ENCODE results near the gene EFHC1. TPM values are rescaled to one million over a fixed set of nuclear protein-coding genes. Genes with fewer than 3 reads are reported as not detected.
A peak's percentile ranks its signal among the peaks of the same experiment; 100 is the strongest.

EFHC1 gene
- total RNA-seq, 6 donors from 2014 or later = 16.2 to 96.4 (median 21.6) TPM

DNA sequence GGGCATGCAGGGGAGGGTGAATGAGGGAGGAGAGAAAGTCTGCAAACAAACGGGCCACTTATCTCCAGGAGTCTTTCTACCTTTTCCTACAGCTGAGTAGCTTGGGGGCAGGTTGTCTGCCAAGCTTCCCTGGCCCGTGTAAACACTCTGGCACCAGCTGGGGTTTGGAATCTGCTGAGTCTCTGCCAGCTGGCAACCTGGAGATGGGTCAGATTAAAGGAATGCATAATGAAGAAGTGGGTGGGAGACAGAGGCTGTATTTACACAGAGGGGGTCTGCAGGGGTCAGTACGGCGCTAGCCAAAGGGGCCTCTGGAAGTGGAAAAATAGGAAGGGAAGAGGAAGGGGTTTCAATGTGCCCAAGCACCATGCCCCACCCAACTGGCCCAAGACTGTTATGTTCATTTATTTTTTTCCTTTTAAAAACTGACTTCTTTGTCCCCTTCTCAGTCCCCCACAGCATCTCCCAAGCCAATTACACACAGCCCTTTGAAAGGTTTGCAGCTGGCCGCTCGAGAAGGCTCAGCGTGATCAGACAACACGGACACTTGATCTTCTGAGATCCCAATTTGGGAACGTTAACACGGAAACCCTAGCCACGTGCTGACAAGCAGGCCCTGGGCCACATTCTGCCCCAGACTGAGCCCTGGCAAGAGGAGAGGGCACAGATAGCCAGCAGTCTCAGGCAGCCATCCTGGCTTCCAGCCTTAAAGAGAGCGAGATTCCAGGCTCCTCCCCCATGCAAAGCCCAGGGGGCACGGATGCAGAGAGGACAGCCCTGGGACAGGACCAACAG, 131.5 kb downstream of the EFHC1 start:
- Histone ChIP-seq H3K4me1 (peaks cover 25 to 60% (median 47%) of the 10 kb centered on the region in 4 donors), H3K9me3 (no peaks in the 10 kb centered on the region), H3K4me3 (no peak overlapping the region), H3K27ac (peak overlapping the region; percentile 16 to 67 (median 57)), H3K27me3 (no peaks in the 10 kb centered on the region), H3K36me3 (no peaks in the 10 kb centered on the region)
- ATAC-seq (ENCODE audit: low FRiP score in 2 of 2) (peak; percentile 55 to 68), DNase-seq (peak in 1 of 2 donors; percentile 52)
- 34 to 37% methylated on average over 13 of the region's 13 CpGs for WGBS, 2 donors
- no peak for TF ChIP-seq POLR2AphosphoS5 (IDR thresholded peaks at IDR 0.05)
- TF ChIP-seq POLR2A (IDR thresholded peaks at IDR 0.05) = no peak

DNA sequence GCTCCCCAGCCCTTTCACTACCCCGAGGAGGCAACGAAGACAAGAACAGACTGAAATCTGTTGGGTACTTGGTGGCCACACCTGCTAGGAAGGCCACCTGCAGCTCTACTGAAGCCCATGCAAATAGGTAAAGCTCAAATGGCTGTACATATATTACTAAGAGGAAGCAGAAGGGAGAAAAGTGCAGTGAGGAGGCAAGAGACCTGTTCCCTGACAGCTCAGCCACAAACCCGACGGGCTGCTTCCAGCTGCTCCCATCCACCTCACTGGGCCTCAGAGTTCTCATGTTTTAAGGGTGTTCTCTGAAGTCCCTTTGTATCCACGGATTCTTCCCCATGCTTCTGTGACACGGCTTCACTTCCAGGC, 132.1 kb downstream of the EFHC1 start:
- TF ChIP-seq EP300 (IDR thresholded peaks at IDR 0.05) = no peak
- no peak for TF ChIP-seq POLR2AphosphoS5 (IDR thresholded peaks at IDR 0.05)
- peak in 1 of 2 donors; percentile 4 for ATAC-seq (ENCODE audit: low FRiP score in 2 of 2)

GRCh38 chr6:52553158-52553557, 133.0 kb downstream of the EFHC1 start:
- Histone ChIP-seq H3K4me3 (no peak overlapping the region), H3K36me3 (no peaks in the 10 kb centered on the region), H3K4me1 (peaks cover 37 to 61% (median 49%) of the 10 kb centered on the region in 4 donors), H3K9me3 (no peaks in the 10 kb centered on the region), H3K27ac (no peak overlapping the region), H3K27me3 (no peaks in the 10 kb centered on the region)
- no peak for ATAC-seq (ENCODE audit: low FRiP score in 2 of 2)
- TF ChIP-seq EP300 (IDR thresholded peaks at IDR 0.05) (no peak), POLR2AphosphoS5 (IDR thresholded peaks at IDR 0.05) (no peak), CTCF (IDR thresholded peaks at IDR 0.05) (no peak), POLR2A (IDR thresholded peaks at IDR 0.05) (no peak)
- no peak for DNase-seq
- 94 to 95% methylated on average over 1 of the region's 1 CpG for WGBS, 2 donors

More for the DNA sequence above, 132.1 kb downstream of the EFHC1 start:
- 52 to 63% methylated on average over 6 of the region's 6 CpGs for WGBS, 2 donors
- no peaks in the 10 kb centered on the region for H3K9me3 ChIP-seq
- H3K36me3 ChIP-seq = no peaks in the 10 kb centered on the region
- peaks cover 28 to 60% (median 47%) of the 10 kb centered on the region in 4 donors for H3K4me1 ChIP-seq
- H3K27me3 ChIP-seq = no peaks in the 10 kb centered on the region
- DNase-seq = no peak
- no peak overlapping the region for H3K4me3 ChIP-seq
- peak overlapping the region; percentile 16 to 67 (median 57) for H3K27ac ChIP-seq

GRCh38 chr6:52553719-52554118, 133.6 kb downstream of the EFHC1 start:
- ATAC-seq (ENCODE audit: low FRiP score in 2 of 2) (no peak), DNase-seq (no peak)
- Histone ChIP-seq H3K27ac (no peak overlapping the region), H3K4me3 (no peak overlapping the region), H3K36me3 (no peaks in the 10 kb centered on the region), H3K4me1 (peaks cover 38 to 67% (median 53%) of the 10 kb centered on the region in 4 donors), H3K9me3 (no peaks in the 10 kb centered on the region), H3K27me3 (no peaks in the 10 kb centered on the region)
- 95 to 98% methylated on average over 2 of the region's 2 CpGs for WGBS, 2 donors
- TF ChIP-seq POLR2AphosphoS5 (IDR thresholded peaks at IDR 0.05) = no peak
- no peak for TF ChIP-seq CTCF (IDR thresholded peaks at IDR 0.05)
- TF ChIP-seq POLR2A (IDR thresholded peaks at IDR 0.05) = no peak
- TF ChIP-seq EP300 (IDR thresholded peaks at IDR 0.05) = no peak

GRCh38 chr6:52554684-52555280, 134.6 kb downstream of the EFHC1 start:
- Histone ChIP-seq H3K27me3 (no peaks in the 10 kb centered on the region), H3K9me3 (no peaks in the 10 kb centered on the region), H3K4me1 (peaks cover 38 to 66% (median 50%) of the 10 kb centered on the region in 4 donors), H3K4me3 (no peak overlapping the region), H3K36me3 (no peaks in the 10 kb centered on the region), H3K27ac (no peak overlapping the region)
- no peak for ATAC-seq (ENCODE audit: low FRiP score in 2 of 2)
- 95 to 96% methylated on average over 6 of the region's 6 CpGs for WGBS, 2 donors
- DNase-seq = no peak
- TF ChIP-seq POLR2AphosphoS5 (IDR thresholded peaks at IDR 0.05) (no peak), EP300 (IDR thresholded peaks at IDR 0.05) (no peak), CTCF (IDR thresholded peaks at IDR 0.05) (no peak), POLR2A (IDR thresholded peaks at IDR 0.05) (no peak)
